H1 (cell line): ENCODE measurements around the gene NMUR1.

Source experiments
- CEBPB ChIP-seq: IDR thresholded peaks from 2 replicates; pipeline ENCODE4 v1.6.1; 2012; ENCODE audit warnings: low read depth, low read length
- EP300 ChIP-seq, 2 experiments: IDR thresholded peaks; 1 replicate in 1 of 2; 2 replicates in 1 of 2; pipeline ENCODE4 v1.6.1; 2011 to 2012; ENCODE audit warnings: low read depth in 2 of 2, low read length in 2 of 2, mild to moderate bottlenecking in 2 of 2, borderline replicate concordance in 1 of 2, inconsistent platforms in 1 of 2, moderate library complexity in 1 of 2
- GTF2F1 ChIP-seq: IDR thresholded peaks from 2 replicates; pipeline ENCODE4 v1.6.1; 2012; ENCODE audit warnings: low read depth, low read length, improper control_type of control experiment, borderline replicate concordance
- HDAC6 ChIP-seq: IDR thresholded peaks from one replicate; pipeline ENCODE4 v1.7.1; 2012; ENCODE audit warnings: low read depth, mild to moderate bottlenecking, inconsistent platforms, low read length, moderate library complexity
- JUN ChIP-seq: IDR thresholded peaks from 2 replicates; pipeline ENCODE4 v1.6.1; 2011; ENCODE audit warnings: low read depth, mild to moderate bottlenecking, improper control_type of control experiment, low read length
- POLR2A ChIP-seq, 2 experiments: IDR thresholded peaks; 1 replicate in 1 of 2; 2 replicates in 1 of 2; pipeline ENCODE4 v1.6.1; 2011; ENCODE audit warnings: low read depth in 2 of 2, low read length in 2 of 2, mild to moderate bottlenecking in 2 of 2; ENCODE audit errors: control extremely low read depth in 1 of 2
- POLR2AphosphoS5 ChIP-seq: IDR thresholded peaks from 2 replicates; pipeline ENCODE4 v1.6.1; 2011; ENCODE audit warnings: low read depth, low read length
- RFX5 ChIP-seq: IDR thresholded peaks from 2 replicates; pipeline ENCODE4 v1.6.1; 2011; ENCODE audit warnings: low read depth, low read length, improper control_type of control experiment, borderline replicate concordance
- SIRT6 ChIP-seq: IDR thresholded peaks from one replicate; pipeline ENCODE4 v1.7.1; 2012; ENCODE audit warnings: low read length, inconsistent platforms
- SP1 ChIP-seq: IDR thresholded peaks from 2 replicates; pipeline ENCODE4 v1.6.1; 2011; ENCODE audit warnings: low read depth, low read length
- SUZ12 ChIP-seq: fragments of 200-600 bp; sonication (generic); IDR thresholded peaks from 2 replicates; pipeline ENCODE4 v1.6.1; 2012; ENCODE audit warnings: mild to moderate bottlenecking, inconsistent platforms, low read length, moderate library complexity, mixed read lengths
- TEAD4 ChIP-seq: IDR thresholded peaks from 2 replicates; pipeline ENCODE4 v1.6.1; 2012; ENCODE audit warnings: low read depth, low read length, inconsistent platforms, mixed read lengths

DNA sequence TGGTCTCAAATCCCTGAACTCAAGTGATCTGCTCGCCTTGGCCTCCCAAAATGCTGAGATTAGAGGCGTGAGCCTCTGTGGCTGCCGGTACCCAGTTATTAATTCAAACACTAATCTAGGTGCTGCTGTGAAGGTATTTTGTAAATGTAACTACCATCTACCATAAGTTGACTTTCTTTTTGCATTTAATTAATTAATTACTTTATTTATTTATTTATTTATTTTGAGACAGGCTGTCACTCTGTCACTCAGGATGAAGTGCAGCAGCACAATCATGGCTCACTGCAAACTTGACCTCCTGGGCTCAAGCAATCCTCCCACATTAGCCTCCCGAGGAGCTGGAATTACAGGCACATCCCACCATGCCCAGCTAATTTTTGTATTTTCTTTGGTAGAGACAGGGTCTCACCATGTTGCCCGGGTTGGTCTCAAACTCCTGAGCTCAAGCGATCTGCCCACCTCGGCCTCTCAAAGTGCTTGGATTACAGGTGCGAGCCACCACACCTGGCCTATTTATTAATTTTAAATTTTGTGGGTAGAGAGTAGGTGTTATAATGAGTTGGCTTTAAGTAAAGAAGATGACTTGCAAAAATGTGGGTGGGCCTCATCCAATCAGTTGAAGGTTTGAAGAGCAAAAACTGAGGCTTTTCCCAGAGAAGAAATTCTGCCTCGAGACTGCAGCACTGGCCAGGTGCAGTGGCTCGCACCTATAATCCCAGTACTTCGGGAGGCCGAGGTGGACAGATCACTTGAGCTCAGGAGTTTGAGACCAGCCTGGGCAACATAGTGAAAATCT, 17.3 kb upstream of the NMUR1 start:
- TF ChIP-seq CEBPB = no peak
- no peak for TF ChIP-seq POLR2AphosphoS5
- no peak for TF ChIP-seq SP1
- TF ChIP-seq SIRT6 = no peak
- no peak for TF ChIP-seq GTF2F1
- no peak for TF ChIP-seq EP300 (IDR thresholded peaks at IDR 0.05; ENCODE audit: borderline replicate concordance in 1 of 2, low read depth in 2 of 2, low read length in 2 of 2)
- TF ChIP-seq HDAC6 = no peak
- TF ChIP-seq RFX5 = no peak
- no peak for TF ChIP-seq POLR2A (IDR thresholded peaks at IDR 0.05; ENCODE audit: control extremely low read depth in 1 of 2, low read depth in 2 of 2, low read length in 2 of 2)
- no peak for TF ChIP-seq TEAD4
- no peak for TF ChIP-seq SUZ12
- TF ChIP-seq JUN = no peak
